Stimulated activated CD4-positive, alpha-beta T cell treated with anti-CD3 and anti-CD28 coated beads, Interleukin-4, amount 100 ng/mL, for 24 hours (primary cell): Measurements from ENCODE around the gene MYCBPAP.

Source experiments
- DNase-seq: peaks from one replicate; pipeline ENCODE4 v3.0.0-alpha.2; 2020

The MYCBPAP gene

GRCh38 chr17:50487213-50488096 lies 20.8 kb upstream of the MYCBPAP start:
- no peak for DNase-seq

GRCh38 chr17:50488880-50489279 lies 19.4 kb upstream of the MYCBPAP start:
- DNase-seq: no peak

DNA sequence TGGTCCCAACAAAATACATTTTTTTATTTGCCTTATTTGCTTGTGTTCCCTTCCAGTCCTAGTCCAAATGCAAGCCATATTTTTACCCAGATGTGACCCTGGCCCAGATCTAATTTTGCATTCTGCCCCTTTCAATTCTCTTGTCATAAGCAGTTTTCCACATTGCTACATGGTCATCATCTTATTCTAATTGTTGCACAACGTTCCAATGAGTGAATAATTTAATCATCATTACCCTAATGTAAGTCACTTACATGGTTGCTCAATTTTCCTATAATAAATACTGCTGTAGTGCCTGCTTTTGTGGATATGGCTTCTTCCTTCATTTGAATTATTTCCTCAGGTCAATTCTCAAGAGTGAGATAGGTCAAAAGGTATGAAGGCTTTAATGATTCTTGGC lies 16.7 kb upstream of the MYCBPAP start:
- DNase-seq: no peak

GRCh38 chr17:50492214-50492613 lies 16.0 kb upstream of the MYCBPAP start:
- no peak for DNase-seq

DNA sequence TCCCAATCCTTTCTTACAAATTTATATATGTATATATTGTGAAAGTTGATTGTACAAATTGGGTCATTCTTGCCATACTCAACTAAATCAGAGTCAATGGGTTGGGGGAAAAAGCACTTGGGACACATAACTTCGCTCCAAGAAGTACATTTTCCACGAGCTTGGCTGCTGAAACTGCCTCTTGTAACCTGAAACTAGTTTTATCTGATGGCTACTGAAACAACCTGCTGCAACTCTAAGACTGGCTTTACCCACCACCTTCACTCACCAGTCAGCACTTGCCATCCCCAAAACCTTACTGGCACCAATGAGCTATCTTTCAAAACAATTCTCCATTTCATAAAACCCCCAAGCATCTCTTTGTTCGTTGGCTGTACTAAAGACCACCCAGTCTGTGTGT lies 14.5 kb upstream of the MYCBPAP start:
- DNase-seq: no peak

GRCh38 chr17:50495217-50495823 lies 12.9 kb upstream of the MYCBPAP start:
- DNase-seq: no peak

GRCh38 chr17:50495918-50496317 lies 12.3 kb upstream of the MYCBPAP start:
- DNase-seq: no peak

DNA sequence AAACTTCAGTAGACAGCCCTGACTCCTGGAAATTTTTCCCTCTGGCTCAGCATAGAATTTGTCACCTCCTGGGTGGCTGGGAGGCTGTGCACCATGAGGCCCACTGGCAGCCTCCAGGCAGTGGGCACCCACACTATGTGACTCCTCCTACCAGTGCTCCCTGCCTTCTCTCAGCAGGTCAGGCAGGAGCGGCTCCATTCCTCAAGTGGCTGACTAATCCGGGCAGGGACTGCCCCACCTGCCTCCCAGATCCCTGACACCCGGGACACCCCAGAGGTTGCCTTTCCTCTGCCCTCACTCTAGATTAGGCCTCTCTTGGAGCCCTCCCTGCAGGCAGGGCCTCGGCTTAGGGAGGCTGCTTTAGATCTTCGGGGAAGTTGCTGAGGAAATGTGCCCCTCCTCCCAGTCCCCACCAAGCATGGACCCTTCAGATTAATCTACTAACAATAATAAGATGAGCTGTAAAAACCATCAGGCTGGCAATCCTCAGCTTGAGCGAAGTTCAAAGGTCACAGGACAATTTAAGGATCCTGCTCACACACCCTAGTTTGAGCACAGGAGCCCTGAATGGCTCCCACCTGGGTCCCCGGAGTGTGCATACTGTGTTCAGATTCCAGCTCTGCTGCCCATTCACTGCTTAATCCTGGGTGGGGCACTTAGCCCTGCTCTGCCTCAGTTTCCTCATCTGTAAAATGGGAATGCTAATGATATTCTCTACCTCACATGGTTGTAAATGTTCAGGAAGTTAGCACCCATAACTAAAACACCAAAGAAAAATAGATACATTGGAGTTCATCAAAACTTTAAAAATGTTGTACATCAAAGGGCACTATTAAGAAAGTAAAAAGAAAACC lies 10.0 kb upstream of the MYCBPAP start:
- DNase-seq: no peak

DNA sequence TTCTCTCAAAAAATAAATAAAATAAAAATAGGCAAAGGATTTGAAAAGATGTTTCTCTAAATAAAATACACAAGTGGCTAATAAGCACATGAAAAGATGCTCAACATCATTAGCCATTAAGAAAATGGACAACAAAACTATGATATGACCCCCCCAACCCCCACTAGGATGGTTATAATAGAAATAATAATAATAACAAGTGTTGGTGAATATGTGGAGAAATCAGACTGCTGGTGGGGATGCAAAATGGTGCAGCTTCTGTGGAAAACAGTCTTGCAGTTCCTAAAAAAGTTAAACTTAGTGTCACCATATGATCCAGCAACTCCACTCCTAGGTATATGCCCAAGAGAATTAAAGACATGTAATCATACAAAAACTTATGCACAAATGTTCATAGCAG lies 9.0 kb upstream of the MYCBPAP start:
- DNase-seq: no peak

DNA sequence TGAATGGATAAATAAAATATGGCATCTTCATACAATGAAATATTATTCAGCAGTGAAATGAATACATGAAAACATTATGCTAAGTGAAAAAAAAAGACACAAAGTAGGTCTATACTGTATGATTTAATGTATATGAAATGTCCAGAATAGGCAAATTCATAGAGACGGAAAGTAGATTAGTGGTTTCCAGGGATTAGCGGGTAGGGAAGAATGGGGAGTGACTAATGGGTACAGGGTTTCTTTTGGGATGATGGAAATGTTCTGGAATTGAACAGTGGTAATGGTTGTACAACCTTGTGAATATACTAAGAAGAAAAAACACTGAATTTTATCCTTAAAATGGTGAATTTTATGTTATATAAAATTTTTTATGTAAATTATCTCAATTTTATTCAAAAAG lies 8.5 kb upstream of the MYCBPAP start:
- no peak for DNase-seq

DNA sequence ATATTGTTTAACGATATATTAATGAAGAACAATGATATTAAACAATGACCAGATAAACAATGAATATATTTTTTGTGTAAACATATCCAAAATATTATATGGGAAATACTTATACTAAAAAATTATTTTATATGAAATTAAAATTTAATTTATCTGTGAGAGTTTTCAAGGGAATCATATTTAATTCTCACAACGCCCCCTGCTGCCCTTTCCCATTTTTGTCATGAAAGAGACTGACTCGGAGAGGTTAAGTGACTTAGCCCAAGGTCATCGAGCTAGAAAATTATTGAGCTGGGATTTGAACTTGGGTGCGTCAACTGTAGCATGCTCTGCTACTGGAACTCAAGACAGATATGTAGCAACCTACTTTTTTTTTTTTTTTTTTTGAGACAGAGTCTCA lies 7.2 kb upstream of the MYCBPAP start:
- peak; percentile 42 for DNase-seq

DNA sequence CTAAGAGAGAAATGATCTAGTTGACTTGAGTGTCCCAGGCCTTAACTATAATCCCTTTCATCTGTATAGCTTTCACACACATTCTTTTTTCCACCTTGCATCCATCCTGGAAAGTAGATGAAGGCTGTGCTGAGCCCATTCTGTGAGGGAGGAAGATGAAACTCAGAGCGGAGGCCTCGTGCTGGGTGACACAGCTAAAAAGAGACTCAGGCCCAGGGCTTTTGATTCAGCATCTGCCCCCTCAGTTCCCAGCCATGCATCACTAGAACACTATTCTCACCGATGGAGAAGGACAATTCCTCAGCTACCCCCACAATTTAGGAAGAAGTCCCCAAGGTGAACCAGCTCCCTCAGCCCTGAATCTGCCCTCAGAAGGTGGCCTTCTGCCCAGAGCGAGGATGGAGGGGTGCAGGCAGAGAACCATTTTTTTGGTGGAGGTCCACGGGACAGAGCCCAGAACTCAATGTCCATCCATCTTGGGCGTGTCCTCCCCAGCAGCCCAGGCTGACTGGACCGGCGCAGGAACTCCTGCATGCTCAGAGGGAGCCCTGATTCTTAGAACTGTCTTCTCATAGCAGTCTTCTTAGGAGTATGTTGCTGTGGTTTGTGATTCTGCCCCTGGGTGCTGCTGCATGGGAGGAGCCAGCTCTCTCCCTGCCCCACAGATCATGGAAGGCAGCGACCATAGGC lies 5.8 kb upstream of the MYCBPAP start:
- no peak for DNase-seq

DNA sequence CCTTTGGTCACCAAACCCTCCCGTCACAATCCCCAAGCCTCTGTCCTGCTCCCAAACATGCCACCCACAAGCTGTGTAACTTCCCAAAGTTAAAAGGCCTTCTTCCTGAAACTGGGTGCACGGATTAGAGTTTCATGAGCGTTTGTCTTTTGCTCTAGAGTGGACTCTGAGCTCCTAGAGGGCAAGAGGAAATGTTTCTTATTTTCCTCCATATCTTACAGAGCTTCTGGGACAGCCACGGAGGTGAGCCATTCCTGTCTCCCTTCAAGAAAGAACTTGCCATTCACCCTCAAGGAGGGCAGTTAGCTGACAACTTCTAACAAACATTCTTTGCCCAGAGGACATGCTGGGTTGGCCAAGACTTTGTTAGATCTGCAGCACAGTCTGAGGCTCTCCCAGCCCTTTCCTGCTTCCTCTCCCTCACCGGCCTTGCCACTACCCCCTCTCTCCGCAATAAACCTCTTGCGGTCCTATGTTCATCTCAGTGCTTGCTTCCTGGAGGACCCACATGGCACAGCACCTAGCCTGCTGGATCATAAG lies 2.6 kb upstream of the MYCBPAP start:
- DNase-seq: no peak

DNA sequence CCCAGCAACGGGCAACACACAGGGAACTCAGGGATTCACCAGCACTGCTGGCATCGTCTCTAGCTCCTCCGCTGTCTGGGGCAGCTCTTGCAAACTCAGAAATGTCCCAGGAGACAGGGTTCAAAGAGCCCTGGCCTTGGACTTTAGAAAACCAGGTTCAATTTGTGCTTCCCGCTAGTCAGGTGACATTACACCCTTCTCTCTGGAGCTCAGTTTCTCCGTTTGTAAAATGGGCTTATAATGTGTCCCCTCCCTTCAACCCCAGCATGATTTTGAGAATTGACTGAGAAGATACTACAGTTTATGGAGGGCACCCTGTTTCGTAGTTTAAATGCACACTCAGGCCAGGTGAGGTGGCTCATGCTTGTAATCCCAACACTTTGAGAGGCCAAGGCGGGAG lies 1.9 kb upstream of the MYCBPAP start:
- no peak for DNase-seq

DNA sequence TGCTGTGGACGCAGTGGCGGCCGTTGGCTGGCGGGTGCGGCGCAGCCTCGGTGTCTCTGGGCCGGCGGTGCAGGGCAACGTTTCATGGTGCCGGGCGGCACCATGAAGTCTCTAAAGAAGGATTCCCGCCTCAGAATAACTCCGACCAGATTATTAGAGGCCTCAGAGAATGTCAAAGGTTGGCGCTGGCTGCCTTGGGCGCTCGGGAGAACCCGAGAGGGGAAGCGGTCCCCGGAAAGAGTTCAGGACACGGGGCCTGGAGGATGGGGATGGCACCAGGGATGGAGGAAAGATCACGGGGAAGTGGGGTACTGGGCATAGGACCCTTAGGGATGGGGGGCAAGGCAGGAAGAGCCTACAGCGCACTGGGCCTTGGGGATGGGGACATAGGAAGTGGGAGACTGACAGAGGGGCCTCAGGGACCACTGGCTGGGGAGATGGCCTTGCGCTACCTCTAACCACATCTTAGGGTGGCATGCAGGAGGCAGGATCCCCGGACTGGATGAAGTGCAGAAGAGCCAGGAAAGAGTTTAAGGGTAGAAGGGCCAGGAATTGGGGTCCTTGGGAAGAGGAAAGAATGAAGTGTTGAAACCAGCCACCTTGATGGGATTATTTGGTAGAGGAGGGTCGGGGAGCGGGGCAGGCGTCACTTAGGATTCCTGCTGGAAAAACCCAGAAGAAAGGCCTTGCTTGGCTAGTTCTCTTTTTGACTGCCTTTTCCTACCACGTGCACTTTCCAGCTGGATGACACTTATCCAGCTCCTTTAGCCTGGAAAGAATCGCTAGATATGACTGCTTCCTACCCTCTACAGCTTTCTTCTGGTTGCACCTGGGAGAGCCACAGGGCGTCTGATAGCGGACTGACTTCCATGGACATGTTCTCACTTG lies 578 bp downstream of the MYCBPAP start:
- DNase-seq: no peak

DNA sequence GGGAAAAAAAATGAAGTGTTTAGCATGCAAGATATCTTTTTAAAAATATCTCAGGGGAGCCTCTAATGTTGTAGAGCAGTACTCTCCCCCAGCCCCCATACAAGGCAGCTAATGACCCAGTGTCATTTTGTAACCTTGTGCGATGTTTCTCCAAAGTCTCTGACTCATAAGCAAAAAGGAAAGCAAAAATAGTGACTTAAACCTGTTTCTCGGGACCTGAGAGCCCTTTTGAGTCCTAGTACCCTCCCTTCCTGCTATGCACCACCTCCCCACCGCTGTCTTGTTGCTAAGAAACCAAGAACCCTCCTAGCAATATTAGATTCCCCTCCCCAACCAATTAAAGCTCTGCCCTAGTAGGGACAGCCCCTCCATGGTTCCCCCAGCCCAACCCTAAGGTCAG lies 2.8 kb downstream of the MYCBPAP start:
- peak; percentile 65 for DNase-seq

DNA sequence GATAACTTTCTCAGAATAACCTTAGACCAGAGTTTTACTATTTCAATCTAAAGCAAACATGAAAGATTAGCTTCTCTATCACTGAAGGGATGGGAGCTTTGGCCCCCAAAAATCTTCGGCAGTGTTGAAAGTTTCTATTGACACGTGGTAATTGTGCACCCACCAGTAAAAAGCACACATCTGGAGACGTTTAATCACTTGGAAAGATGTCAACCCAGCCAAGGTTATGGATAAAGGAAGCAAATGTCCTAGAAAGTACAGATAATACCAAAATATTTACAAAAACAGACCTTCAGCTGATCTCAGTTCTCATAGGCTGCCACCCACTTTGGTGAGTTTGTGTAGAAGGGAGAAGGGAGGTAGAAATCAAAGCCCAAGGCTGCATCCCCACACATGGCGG lies 5.3 kb downstream of the MYCBPAP start:
- no peak for DNase-seq

GRCh38 chr17:50514388-50514787 lies 6.1 kb downstream of the MYCBPAP start:
- no peak for DNase-seq

- no peak for DNase-seq
These were observed 6.9 kb downstream of the MYCBPAP start for GRCh38 chr17:50514936-50515702.

- DNase-seq: no peak
These were observed 8.8 kb downstream of the MYCBPAP start for GRCh38 chr17:50517011-50517410.
